Neural progenitor cell (in vitro differentiated cells): Measurements from ENCODE around the gene CCL23. TPM values are rescaled to one million over a fixed set of nuclear protein-coding genes. Genes with fewer than 3 reads are reported as not detected.

ENCODE experiments used
- DNase-seq: peaks from one replicate; pipeline ENCODE4 v3.0.0-alpha.2; 2016; ENCODE audit warnings: low spot score
- H2AFZ ChIP-seq: fragments of 200-600 bp; sonication (generic); replicated peaks from 2 replicates; pipeline ENCODE4 v1.6.1; 2016; ENCODE audit warnings: antibody characterized with exemption
- H3F3A ChIP-seq: fragments of 200-600 bp; sonication (generic); 2 replicates; pipeline ENCODE4 v1.6.1; 2016; ENCODE audit warnings: antibody characterized with exemption, low read depth
- H3K27ac ChIP-seq: fragments of 200-600 bp; sonication (generic); 2 replicates; pipeline ENCODE4 v1.5.1; 2016; ENCODE audit warnings: mild to moderate bottlenecking
- H3K27me3 ChIP-seq: fragments of 200-600 bp; sonication (generic); 2 replicates; pipeline ENCODE4 v1.6.1; 2016; ENCODE audit warnings: mild to moderate bottlenecking, moderate library complexity
- H3K36me3 ChIP-seq: fragments of 200-600 bp; sonication (generic); 2 replicates; pipeline ENCODE4 v1.5.1; 2016
- H3K4me1 ChIP-seq: fragments of 200-600 bp; sonication (generic); 2 replicates; pipeline ENCODE4 v1.6.1; 2016; ENCODE audit warnings: mixed run types
- H3K4me2 ChIP-seq: fragments of 200-600 bp; sonication (generic); 2 replicates; pipeline ENCODE4 v1.6.1; 2016
- H3K4me3 ChIP-seq: fragments of 200-600 bp; sonication (generic); 2 replicates; pipeline ENCODE4 v1.5.1; 2016
- H3K79me2 ChIP-seq: fragments of 200-600 bp; sonication (generic); 2 replicates; pipeline ENCODE4 v1.6.1; 2016; ENCODE audit warnings: low read depth
- H3K9ac ChIP-seq: fragments of 200-600 bp; sonication (generic); 2 replicates; pipeline ENCODE4 v1.6.1; 2016
- H3K9me3 ChIP-seq: fragments of 200-600 bp; sonication (generic); 2 replicates; pipeline ENCODE4 v1.5.1; 2016; ENCODE audit warnings: low read depth
- H4K20me1 ChIP-seq: fragments of 200-600 bp; sonication (generic); 2 replicates; pipeline ENCODE4 v1.6.1; 2016; ENCODE audit warnings: low read depth
- H3K27ac Mint-ChIP-seq: 3 replicates; pipeline ENCODE4 v1.8.0; 2021; ENCODE audit warnings: mixed read lengths
- H3K27me3 Mint-ChIP-seq: 2 replicates; pipeline ENCODE4 v1.8.0; 2022; ENCODE audit warnings: low read depth, mild to moderate bottlenecking, inconsistent platforms, moderate library complexity, mixed read lengths; ENCODE audit not compliant: insufficient read depth
- H3K36me3 Mint-ChIP-seq: 3 replicates; pipeline ENCODE4 v1.8.0; 2021; ENCODE audit warnings: mixed read lengths
- H3K4me1 Mint-ChIP-seq: 3 replicates; pipeline ENCODE4 v1.8.0; 2021; ENCODE audit warnings: mixed read lengths
- H3K4me3 Mint-ChIP-seq: 3 replicates; pipeline ENCODE4 v1.8.0; 2021; ENCODE audit warnings: mild to moderate bottlenecking, moderate library complexity, mixed read lengths
- H3K9me3 Mint-ChIP-seq: 3 replicates; pipeline ENCODE4 v1.8.0; 2020; ENCODE audit warnings: mixed read lengths
- CTCF ChIP-seq: fragments of 200-600 bp; sonication (generic); IDR thresholded peaks from 2 replicates; pipeline ENCODE4 v1.5.1; 2017; ENCODE audit warnings: antibody characterized with exemption, mild to moderate bottlenecking
- EZH2 ChIP-seq: fragments of 200-600 bp; sonication (generic); IDR thresholded peaks from 2 replicates; pipeline ENCODE4 v1.6.1; 2017; ENCODE audit warnings: antibody characterized with exemption, mild to moderate bottlenecking, moderate library complexity
- EZH2phosphoT487 ChIP-seq: fragments of 200-600 bp; sonication (generic); IDR thresholded peaks from 2 replicates; pipeline ENCODE4 v1.6.1; 2017; ENCODE audit warnings: antibody characterized with exemption
- total RNA-seq: library from RNA; depleted of rRNA; stranded (reverse); fragments of >200 nt; gene quantifications from 2 replicates; pipeline ENCODE4 v1.2.3, GENCODE V29; 2015; ENCODE audit warnings: low replicate concordance

The CCL23 gene
- total RNA-seq, 1 donor from 2014 or later = not detected

- Histone ChIP-seq H2AFZ (no peak overlapping the region), H3K36me3 (no peaks in the 10 kb centered on the region), H3K9me3 (no peaks in the 10 kb centered on the region), H3K4me3 (no peak overlapping the region), H3K4me1 (peaks cover 13% of the 10 kb centered on the region), H3K79me2 (no peaks in the 10 kb centered on the region), H4K20me1 (no peaks in the 10 kb centered on the region), H3K4me2 (no peak overlapping the region), H3K9ac (no peak overlapping the region), H3F3A (no peaks in the 10 kb centered on the region), H3K27ac (no peak overlapping the region), H3K27me3 (no peaks in the 10 kb centered on the region)
- Mint-ChIP-seq H3K4me3 (no peak overlapping the region), H3K36me3 (no peaks in the 10 kb centered on the region), H3K27ac (no peak overlapping the region), H3K4me1 (peaks cover 15% of the 10 kb centered on the region), H3K9me3 (peaks cover 2% of the 10 kb centered on the region), H3K27me3 (peaks cover 5% of the 10 kb centered on the region)
- no peak for DNase-seq
- TF ChIP-seq EZH2 (no peak), CTCF (no peak), EZH2phosphoT487 (no peak)
These were observed 10.0 kb upstream of the CCL23 start for GRCh38 chr17:36027761-36028160.

- Histone ChIP-seq H3K4me2 (no peak overlapping the region), H3K79me2 (no peaks in the 10 kb centered on the region), H3F3A (no peaks in the 10 kb centered on the region), H2AFZ (no peak overlapping the region), H4K20me1 (no peaks in the 10 kb centered on the region), H3K9ac (no peak overlapping the region), H3K36me3 (no peaks in the 10 kb centered on the region), H3K9me3 (no peaks in the 10 kb centered on the region), H3K27me3 (peaks cover 10% of the 10 kb centered on the region), H3K27ac (no peak overlapping the region), H3K4me1 (no peaks in the 10 kb centered on the region), H3K4me3 (no peak overlapping the region)
- peaks cover 6% of the 10 kb centered on the region for H3K4me1 Mint-ChIP-seq
- no peaks in the 10 kb centered on the region for H3K36me3 Mint-ChIP-seq
- no peak overlapping the region for H3K27ac Mint-ChIP-seq
- no peak overlapping the region for H3K4me3 Mint-ChIP-seq
- peaks cover 3% of the 10 kb centered on the region for H3K9me3 Mint-ChIP-seq
- TF ChIP-seq CTCF (no peak), EZH2 (no peak), EZH2phosphoT487 (no peak)
- DNase-seq = no peak
- H3K27me3 Mint-ChIP-seq = peaks cover 2% of the 10 kb centered on the region
These were observed 6.5 kb upstream of the CCL23 start for GRCh38 chr17:36024106-36024869.

GRCh38 chr17:36019423-36019822 is 1.7 kb upstream of the CCL23 start:
- H3K9me3 Mint-ChIP-seq = peaks cover 3% of the 10 kb centered on the region
- H3K9ac ChIP-seq = no peak overlapping the region
- TF ChIP-seq CTCF (no peak), EZH2 (no peak), EZH2phosphoT487 (no peak)
- H3K4me1 Mint-ChIP-seq = peaks cover 6% of the 10 kb centered on the region
- no peak overlapping the region for H3K4me2 ChIP-seq
- H3K79me2 ChIP-seq = no peaks in the 10 kb centered on the region
- no peaks in the 10 kb centered on the region for H3K36me3 Mint-ChIP-seq
- H2AFZ ChIP-seq = no peak overlapping the region
- H3K4me1 ChIP-seq = no peaks in the 10 kb centered on the region
- peaks cover 13% of the 10 kb centered on the region for H3K27me3 ChIP-seq
- H4K20me1 ChIP-seq = no peaks in the 10 kb centered on the region
- H3K27ac Mint-ChIP-seq = no peak overlapping the region
- no peaks in the 10 kb centered on the region for H3K27me3 Mint-ChIP-seq
- H3K27ac ChIP-seq = no peak overlapping the region
- H3K4me3 ChIP-seq = no peak overlapping the region
- H3K4me3 Mint-ChIP-seq = no peak overlapping the region
- no peaks in the 10 kb centered on the region for H3F3A ChIP-seq
- H3K9me3 ChIP-seq = no peaks in the 10 kb centered on the region
- no peaks in the 10 kb centered on the region for H3K36me3 ChIP-seq
- no peak for DNase-seq
